Superior temporal gyrus (tissue), 1 donor: Measurements from ENCODE around the gene SUPT20H.
"Not testable (repeated sequence)": the region's sequence is repeated elsewhere in the genome, so short reads cannot be mapped to it uniquely, and the experiment has no call there.

Experiments used
- DNase-seq: peaks from one replicate; pipeline ENCODE4 v3.0.0-alpha.2; 2016; ENCODE audit errors: extremely low spot score

SUPT20H gene

GRCh38 chr13:37070145-37070695 is 10.7 kb upstream of the SUPT20H start:
- DNase-seq = no peak

DNA sequence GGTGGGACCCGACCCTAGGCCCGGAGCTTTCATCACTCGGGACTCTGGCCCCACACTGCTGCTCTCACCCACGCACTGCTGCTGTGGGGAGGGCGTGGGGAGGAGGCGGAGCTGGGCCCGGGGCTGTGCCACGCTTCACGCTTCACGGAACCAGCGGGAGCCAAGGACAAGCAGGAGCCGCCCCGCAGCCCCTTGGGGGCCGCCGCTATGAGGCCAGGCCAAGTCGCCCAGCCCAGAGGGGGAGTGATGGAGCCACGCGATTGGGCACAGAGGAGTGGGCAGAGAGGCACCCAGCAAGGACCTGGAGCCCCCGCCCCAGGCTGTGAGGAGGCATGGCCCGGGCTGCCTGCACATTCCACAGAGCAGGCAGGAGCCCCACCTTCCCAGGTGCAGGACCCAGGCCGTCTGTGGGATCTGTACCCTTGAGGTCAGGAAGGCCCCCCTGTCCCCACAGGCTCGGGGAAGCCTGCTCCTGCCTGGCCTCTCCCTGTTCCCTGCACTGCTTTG is 10.2 kb upstream of the SUPT20H start:
- DNase-seq = no peak

- no peak for DNase-seq
Observed at GRCh38 chr13:37068962-37069361, 9.5 kb upstream of the SUPT20H start.

DNA sequence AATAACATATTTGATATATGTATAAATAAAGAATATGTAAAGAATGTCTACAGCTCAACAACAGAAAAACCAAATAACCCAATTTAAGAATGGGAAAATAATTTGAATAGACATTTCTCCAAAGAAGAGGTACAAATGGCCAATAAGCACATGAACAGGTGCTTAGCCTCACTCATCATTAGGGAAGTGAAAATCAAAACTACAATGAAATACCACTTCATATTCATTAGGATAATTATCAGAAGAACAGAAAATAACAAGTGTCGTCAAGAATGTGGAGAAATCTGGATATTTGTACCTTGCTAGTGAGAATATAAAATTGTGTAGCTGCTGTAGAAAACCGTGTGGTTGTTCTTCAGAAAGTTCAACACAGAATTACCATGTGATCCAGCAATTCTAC is 8.4 kb upstream of the SUPT20H start:
- DNase-seq = no peak

- no peak for DNase-seq
Observed at GRCh38 chr13:37065890-37066526, 6.5 kb upstream of the SUPT20H start.

GRCh38 chr13:37059848-37060192 is 332 bp upstream of the SUPT20H start:
- no peak for DNase-seq

DNA sequence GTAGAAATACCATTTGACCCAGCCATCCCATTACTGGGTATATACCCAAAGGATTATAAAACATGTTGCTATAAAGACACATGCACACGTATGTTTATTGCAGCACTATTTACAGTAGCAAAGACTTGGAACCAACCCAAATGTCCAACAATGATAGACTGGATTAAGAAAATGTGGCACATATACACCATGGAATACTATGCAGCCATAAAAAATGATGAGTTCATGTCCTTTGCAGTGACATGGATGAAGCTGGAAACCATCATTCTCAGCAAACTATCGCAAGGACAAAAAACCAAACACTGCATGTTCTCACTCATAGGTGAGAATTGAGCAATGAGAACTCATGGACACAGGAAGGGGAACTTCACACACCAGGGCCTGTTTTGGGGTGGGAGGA is 3.3 kb downstream of the SUPT20H start:
- not testable (repeated sequence) for DNase-seq

GRCh38 chr13:37053111-37053510 is 6.4 kb downstream of the SUPT20H start:
- DNase-seq = not testable (repeated sequence)

GRCh38 chr13:37049810-37050209 is 9.7 kb downstream of the SUPT20H start:
- DNase-seq = no peak

DNA sequence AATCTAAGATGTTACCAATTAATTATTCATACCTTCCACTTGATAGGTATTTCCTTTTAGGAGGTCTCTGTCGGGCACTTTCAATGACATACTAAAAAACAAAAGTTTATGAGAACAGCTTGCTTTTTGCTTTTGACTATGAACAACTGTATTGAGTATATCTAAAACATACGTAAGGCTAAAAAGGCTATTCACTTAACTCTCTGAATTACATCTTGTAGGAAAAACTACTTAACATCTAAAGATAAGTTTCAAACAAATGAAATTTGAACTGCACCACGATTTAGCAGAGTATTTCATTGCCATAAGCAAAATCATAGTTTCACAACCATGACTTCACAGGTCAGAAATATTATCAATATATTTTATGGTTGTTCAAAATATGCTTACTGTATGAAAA is 11.6 kb downstream of the SUPT20H start:
- DNase-seq = no peak

GRCh38 chr13:37047032-37047431 is 12.5 kb downstream of the SUPT20H start:
- no peak for DNase-seq

DNA sequence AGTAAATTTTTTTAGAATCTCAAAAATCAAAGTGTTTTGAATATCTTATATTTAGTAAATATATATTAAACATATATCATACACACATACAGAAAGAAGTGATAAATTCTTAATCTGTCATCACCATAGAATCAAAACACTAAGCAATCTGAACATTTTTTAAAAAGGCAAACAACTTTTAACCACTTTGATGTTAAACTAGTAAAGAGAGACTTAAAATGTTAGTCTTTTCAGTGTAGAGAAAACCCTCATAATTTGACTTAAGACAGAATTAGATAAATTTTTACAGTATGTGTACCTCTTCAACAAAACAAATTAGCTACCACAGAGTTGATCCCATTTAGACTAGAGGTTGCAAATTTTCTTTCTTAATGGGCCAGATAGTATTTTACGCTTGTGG is 13.4 kb downstream of the SUPT20H start:
- no peak for DNase-seq

DNA sequence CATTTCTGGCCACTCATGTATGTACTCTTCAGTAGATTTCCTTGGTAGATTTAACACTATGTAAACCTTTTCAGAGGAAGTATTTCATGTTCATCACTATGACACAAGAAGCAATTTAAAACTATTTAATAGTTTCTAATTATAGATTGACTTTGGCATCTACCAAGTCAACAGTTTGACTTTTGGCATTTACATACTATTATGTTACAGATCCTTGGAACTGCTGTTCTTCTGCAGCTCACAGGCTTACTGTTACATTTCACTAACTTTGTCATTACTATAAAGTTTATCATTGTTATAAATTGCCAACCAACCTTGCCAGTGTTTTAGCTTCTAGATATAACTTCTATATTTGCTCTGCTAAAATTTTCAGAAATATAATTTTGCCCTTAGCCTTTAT is 18.7 kb downstream of the SUPT20H start:
- DNase-seq = no peak

DNA sequence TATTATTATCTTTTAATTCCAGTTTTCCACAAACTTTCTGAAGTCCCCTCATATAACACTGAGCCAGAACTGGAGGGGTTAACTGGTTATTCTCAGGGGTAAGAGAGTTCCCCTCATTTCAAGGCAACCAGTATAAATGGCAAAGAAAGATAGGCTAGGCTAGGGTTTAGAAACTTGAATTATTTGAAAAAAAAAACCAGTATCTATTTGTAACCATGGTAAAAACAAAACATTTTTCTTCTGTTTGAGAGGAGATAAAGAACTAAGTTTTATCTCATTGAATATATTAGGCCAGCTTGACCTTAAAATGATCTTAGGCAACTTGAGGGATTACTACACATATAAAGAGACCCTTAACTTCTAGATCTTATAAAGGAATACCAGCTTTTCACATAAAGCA is 19.6 kb downstream of the SUPT20H start:
- DNase-seq = no peak

GRCh38 chr13:37037241-37037640 is 22.2 kb downstream of the SUPT20H start:
- DNase-seq = no peak

- no peak for DNase-seq
Observed at GRCh38 chr13:37029617-37030016, 29.9 kb downstream of the SUPT20H start.

DNA sequence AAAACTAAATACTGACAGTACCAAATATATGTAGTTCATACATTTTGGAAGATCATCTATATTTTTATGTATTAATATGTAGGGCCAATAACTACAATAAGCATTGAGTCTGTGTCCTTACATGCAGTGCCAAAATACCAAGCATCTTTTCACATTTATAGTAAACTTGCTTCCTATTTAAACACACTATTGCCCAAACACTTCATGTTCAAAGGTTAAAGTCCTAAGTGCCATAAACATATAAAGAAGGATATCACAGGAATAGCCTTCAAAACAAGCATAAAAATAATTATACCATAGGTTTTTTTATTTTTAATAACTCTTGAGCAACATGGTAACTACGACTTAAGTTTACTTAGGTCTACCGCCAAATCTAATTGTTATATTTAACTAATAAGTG is 31.8 kb downstream of the SUPT20H start:
- DNase-seq = no peak

DNA sequence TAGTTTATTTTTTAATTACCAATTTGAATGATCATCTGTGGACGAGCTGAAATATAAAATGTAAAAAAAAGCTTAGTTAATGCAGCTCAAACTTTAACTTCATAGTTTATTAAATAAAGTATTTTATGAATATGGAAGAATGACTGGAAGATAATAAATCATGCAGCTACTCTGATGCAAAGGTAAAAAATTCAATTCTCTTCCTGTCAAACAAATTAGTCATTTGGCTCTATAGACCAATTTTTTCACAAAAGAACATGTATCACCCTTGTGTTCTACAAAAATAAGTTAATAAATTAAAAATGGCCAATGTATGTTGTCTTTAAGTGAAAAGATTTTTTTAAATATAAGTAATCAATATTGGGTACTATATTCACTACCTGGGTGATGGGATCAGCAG is 32.7 kb downstream of the SUPT20H start:
- no peak for DNase-seq

DNA sequence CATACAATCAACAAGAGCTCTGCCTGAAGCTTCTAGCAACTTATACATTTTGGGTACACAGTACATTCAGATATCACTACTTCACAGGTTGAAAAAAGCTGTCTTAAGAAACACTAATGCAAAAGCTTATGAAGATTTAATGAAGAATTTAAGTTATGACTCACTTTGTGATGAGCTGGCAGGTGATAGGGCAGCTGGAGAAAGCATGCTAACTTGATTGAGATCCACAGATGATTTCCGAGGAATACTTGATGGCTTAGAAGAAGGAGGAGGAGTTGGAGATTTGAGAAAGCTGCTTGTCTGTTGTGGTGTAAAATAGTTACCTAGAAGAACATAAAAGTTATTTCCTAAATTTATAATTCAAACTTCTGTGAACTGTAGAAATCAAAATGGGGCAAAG is 35.6 kb downstream of the SUPT20H start:
- no peak for DNase-seq

- no peak for DNase-seq
Observed at GRCh38 chr13:37014609-37015008, 44.9 kb downstream of the SUPT20H start.

DNA sequence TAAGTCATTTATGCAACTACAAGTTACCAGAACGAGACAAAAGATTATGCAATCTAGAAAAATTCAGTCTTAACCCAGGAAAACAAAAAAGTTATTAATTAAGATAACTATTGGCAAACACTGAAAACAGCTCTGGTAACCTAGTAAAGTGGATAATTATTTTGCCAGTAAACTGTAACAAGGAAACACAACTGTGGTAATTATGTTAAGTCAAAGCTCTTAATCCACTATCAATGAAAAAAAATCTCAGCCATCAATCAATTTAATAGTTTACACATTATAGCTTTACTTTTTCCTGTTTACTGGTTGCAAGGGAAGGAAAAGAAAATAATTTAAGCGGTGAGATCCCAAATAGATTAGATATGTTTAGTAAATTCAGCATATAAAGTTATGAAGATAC is 47.7 kb downstream of the SUPT20H start:
- no peak for DNase-seq

GRCh38 chr13:37011002-37011401 is 48.5 kb downstream of the SUPT20H start:
- DNase-seq = no peak

- no peak for DNase-seq
Observed at GRCh38 chr13:37010424-37010823, 49.1 kb downstream of the SUPT20H start.

DNA sequence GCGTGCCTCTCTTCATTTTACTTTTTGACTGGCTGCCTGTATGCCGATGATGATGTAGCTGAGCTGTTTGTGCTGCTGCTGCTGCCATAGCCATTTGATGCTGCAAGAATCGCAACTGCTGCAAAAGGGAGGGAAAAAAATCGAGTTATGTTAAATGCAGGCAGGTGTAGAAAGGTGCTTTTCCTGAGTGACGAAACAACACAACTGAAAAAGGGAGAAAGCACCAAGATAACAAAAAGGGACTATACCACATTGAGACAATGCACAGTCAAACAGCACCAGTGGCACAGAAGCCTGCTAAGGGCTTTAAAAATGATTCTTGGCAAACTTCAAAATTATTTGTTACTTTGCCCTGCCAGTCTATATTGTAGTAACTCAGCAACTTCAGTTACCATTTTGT is 49.8 kb downstream of the SUPT20H start:
- no peak for DNase-seq
